ENCODE measurements around the gene COL27A1. TPM values are rescaled to one million over a fixed set of nuclear protein-coding genes. Genes with fewer than 3 reads are reported as not detected.

COL27A1 gene
- total RNA-seq, 1 experiment from 2014 or later = 12.0 TPM

DNA sequence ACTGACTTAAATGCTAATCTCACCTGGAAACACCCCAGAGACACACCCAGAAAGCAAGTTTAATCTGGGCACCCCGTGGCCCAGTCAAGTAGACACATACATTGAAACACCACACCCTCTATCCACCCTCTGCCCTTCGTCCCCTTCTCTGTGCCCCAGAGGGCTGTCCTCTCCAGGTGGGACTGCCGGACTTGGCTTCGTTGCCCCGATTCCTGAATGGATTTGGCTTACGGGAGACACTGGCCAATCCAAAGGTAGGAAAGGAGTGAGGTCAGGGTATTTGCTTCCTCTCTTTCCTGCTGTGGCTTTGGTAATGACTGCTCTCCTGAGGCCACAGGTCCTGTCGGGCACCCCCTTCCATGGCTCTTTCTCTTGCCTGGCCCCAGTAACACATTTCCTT, 25.2 kb upstream of the COL27A1 start:
- Histone ChIP-seq H3K9me3 (ENCODE audit: control insufficient read depth in 1 of 2, insufficient read depth in 1 of 2, low read depth in 1 of 2, low read length in 2 of 2) (peaks cover 0 to 7% of the 10 kb centered on the region in 2 experiments; a peak in 1 of 4 replicates), H3K4me3 (replicated peaks in 1 of 2; ENCODE audit: low read depth in 1 of 2, low read length in 2 of 2) (no peak overlapping the region), H3K27ac (ENCODE audit: low read depth, low read length) (no peak overlapping the region), H3K9me2 (ENCODE audit: insufficient read depth) (no peaks in the 10 kb centered on the region), H3K4me1 (ENCODE audit: control insufficient read depth in 1 of 2, insufficient read depth in 2 of 2, low read length in 2 of 2) (no peaks in the 10 kb centered on the region), H3K4me2 (ENCODE audit: low read length) (no peak overlapping the region), H3K36me3 (ENCODE audit: control insufficient read depth in 1 of 2, insufficient read depth in 2 of 2, low read length in 2 of 2) (no peaks in the 10 kb centered on the region), H3K79me2 (ENCODE audit: insufficient read depth, low read length) (no peaks in the 10 kb centered on the region), H2AFZ (ENCODE audit: low read depth, low read length, poor library complexity, severe bottlenecking) (no peak overlapping the region), H3K9ac (ENCODE audit: low read length) (no peak overlapping the region), H3K27me3 (ENCODE audit: insufficient read depth, low read length) (no peaks in the 10 kb centered on the region), H4K20me1 (ENCODE audit: insufficient read depth) (no peaks in the 10 kb centered on the region)
- ChIA-PET POLR2A (no interaction called here), CTCF (no interaction called here), RAD21 (ENCODE audit: low non-redundant PET in 1 of 2, low total read pairs in 2 of 2, uncharacterized antibody in 2 of 2, unreplicated experiment in 2 of 2) (no interaction called here)
- no peak for DNase-seq (ENCODE audit: low read depth, low spot score)
- BruUV-seq (replicated peaks) = no TSS peak
- TF ChIP-seq JUND (IDR thresholded peaks at IDR 0.05) (no peak), POLR2A (IDR thresholded peaks at IDR 0.05; ENCODE audit: borderline replicate concordance, extremely low read depth, insufficient read depth, insufficient read length) (no peak), POLR2AphosphoS5 (IDR thresholded peaks at IDR 0.05; ENCODE audit: low read depth, low read length) (no peak), ZNF274 (IDR thresholded peaks at IDR 0.05; ENCODE audit: low read depth, low read length) (no peak), TCF7L2 (IDR thresholded peaks at IDR 0.05; ENCODE audit: borderline replicate concordance, extremely low read depth, insufficient read depth, insufficient read length) (no peak), FOSL1 (IDR thresholded peaks at IDR 0.05; ENCODE audit: low read depth) (no peak), EZH2phosphoT487 (IDR thresholded peaks at IDR 0.05; ENCODE audit: borderline replicate concordance) (no peak), EGR1 (IDR thresholded peaks at IDR 0.05; ENCODE audit: low read depth) (no peak)
- TF ChIP-seq, protein P1, sequence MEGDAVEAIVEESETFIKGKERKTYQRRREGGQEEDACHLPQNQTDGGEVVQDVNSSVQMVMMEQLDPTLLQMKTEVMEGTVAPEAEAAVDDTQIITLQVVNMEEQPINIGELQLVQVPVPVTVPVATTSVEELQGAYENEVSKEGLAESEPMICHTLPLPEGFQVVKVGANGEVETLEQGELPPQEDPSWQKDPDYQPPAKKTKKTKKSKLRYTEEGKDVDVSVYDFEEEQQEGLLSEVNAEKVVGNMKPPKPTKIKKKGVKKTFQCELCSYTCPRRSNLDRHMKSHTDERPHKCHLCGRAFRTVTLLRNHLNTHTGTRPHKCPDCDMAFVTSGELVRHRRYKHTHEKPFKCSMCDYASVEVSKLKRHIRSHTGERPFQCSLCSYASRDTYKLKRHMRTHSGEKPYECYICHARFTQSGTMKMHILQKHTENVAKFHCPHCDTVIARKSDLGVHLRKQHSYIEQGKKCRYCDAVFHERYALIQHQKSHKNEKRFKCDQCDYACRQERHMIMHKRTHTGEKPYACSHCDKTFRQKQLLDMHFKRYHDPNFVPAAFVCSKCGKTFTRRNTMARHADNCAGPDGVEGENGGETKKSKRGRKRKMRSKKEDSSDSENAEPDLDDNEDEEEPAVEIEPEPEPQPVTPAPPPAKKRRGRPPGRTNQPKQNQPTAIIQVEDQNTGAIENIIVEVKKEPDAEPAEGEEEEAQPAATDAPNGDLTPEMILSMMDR (IDR thresholded peaks at IDR 0.05 in 2 of 3, conservative IDR thresholded peaks at IDR 0.05 in 1 of 3; ENCODE audit: borderline replicate concordance in 1 of 3, insufficient read depth in 1 of 3, low read depth in 2 of 3, low read length in 2 of 3) = no peak
- TF ChIP-seq, protein P2, sequence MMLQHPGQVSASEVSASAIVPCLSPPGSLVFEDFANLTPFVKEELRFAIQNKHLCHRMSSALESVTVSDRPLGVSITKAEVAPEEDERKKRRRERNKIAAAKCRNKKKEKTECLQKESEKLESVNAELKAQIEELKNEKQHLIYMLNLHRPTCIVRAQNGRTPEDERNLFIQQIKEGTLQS (IDR thresholded peaks at IDR 0.05) = no peak
- TF ChIP-seq, protein P3, sequence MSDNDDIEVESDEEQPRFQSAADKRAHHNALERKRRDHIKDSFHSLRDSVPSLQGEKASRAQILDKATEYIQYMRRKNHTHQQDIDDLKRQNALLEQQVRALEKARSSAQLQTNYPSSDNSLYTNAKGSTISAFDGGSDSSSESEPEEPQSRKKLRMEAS (IDR thresholded peaks at IDR 0.05) = no peak
- intact Hi-C loops (cut with micrococcal nuclease) = no loop called here
- ATAC-seq = no peak

Measured in HCT116 (cell line).